Raji (cell line): Measurements from ENCODE around the gene COL6A2.

Source experiments
- POLR2A ChIP-seq: IDR thresholded peaks from 2 replicates; pipeline ENCODE4 v1.6.1; 2011; ENCODE audit warnings: low read depth, low read length, control low read depth; ENCODE audit not compliant: insufficient read depth

COL6A2 gene

DNA sequence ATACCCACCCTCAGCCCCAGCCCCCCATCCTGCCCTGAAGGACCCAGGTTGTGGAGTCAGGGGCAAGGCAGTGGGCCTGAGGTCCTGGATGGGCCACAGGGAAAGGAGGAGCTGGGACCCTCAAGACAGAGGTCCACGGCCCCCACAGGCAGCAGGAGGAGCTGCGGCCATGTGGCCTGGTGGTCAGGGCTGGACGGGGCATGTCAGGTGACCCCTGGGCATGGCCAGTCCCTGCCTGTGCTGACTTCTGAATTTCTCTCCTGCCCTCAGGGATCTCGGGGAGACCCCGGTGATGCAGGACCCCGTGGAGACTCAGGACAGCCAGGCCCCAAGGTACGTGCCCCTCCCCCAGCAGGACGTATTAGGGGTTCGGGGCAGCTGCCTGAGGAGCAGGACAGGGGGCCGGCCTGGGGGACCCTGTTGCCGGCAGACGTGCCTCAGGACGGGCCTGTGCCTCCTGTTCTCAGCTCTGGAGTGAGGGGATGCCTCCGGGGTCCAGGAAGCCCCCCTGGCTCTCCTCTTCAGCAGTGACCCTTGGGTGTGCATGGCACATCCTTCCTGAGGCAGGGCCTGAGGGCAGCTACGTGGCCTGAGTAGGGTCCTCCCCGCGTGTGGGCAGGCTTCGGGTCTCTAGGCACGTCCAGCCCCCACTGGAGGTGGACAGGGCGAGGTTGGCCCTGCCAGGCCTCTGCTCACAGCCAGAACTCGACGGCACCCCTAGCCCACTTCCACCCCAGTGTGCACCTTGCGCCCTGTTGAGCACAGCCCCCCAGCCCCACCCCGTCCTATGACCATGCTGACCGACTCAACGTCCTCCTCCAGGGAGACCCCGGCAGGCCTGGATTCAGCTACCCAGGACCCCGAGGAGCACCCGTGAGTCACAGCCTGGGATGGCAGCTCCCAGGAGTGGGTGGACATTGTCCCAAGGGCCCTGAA, 23.6 kb downstream of the COL6A2 start:
- TF ChIP-seq POLR2A: no peak

DNA sequence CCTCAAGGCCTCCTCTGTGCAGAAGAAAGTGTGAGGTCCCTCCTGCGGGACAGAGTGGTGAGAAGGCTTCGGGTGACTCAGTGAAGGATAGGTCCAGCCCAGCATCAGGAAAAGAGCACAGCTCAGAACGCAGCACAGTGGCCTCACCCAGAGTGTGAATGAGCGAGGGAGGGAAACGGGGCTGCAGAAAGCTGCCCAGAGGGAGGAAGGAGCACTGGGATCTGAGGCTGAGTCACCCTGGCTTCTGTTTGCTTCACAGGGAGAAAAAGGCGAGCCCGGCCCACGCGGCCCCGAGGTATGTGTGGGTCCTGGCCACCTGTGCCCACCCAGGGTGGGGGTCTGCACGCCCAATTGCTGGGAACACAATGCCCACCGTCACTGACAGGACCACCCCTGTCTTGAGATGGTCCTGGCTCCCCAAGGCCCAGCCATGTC, 24.3 kb downstream of the COL6A2 start:
- no peak for TF ChIP-seq POLR2A

DNA sequence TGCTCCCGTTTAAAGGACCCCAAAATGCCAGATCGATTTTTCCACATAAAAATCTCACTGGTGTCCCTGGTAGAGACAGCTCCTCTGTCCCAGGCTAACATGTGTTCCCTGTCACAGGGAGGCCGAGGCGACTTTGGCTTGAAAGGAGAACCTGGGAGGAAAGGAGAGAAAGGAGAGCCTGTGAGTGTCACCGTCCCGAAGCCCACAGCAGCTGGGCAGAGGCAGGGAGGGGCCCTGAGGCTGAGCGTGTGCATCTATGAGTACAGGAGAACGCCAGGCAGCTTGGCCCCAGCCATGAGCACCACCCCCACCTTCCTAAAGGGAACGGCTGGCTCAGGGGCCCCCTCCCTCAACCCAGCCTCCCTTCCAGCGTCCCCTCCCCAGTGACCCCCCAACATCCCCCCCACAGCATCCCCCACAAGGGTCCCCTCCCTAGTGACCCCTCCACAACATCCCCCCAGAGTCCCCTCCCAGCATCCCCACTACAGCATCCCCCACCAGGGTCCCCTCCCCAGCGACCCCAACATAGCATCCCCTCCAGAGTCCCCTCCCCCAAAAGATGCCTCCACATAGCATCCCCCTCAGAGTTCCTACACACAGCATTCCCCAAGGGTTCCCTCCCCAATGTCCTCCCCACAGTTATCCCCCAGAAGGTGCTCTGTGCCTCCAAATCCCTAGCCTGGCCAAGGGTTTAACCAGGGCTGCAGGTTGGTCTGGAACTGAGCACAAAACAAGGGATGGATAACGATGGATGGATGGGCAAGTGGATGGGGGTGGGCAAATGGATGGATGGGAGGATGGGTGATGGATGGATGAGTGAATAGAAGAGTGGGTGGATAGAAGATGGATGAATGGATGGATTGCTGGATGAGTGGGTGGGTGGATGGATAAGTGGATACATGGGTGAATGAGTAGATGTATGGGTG, 25.1 kb downstream of the COL6A2 start:
- no peak for TF ChIP-seq POLR2A

DNA sequence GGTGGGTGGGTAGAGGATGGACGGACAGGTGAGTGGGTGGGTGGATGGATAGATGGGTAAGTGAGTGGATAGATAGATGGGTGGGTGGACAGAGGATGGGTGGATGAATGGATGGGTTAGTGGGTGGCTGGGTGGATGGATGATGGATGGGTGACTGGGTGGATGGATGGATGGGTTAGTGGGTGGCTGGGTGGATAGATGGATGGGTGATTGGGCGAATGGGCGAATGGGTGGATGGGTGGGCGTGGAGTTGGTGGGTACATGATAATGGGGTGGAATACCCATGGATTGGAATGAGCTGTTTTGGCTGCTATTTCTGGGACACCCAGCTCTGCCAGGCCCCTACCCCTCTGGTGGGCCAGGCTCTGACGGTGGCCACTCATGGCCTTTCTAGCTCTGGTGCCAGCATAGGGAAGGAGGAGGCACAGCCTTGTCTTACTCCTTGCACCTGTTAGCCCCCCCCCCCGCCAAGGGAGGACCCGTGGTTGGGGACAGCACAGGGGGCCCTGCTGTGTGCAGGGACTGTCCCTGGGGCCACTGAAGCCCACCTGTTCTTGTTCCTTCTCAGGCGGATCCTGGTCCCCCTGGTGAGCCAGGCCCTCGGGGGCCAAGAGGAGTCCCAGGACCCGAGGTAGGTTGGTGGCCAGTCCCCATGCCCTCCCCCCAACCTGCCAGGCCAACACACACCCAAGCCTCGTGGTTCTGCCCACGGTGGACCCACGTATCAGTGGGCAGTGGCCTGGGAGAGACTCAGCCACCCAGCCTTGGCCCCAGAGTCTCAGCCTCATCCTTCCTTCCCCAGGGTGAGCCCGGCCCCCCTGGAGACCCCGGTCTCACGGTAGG, 26.4 kb downstream of the COL6A2 start:
- no peak for TF ChIP-seq POLR2A

DNA sequence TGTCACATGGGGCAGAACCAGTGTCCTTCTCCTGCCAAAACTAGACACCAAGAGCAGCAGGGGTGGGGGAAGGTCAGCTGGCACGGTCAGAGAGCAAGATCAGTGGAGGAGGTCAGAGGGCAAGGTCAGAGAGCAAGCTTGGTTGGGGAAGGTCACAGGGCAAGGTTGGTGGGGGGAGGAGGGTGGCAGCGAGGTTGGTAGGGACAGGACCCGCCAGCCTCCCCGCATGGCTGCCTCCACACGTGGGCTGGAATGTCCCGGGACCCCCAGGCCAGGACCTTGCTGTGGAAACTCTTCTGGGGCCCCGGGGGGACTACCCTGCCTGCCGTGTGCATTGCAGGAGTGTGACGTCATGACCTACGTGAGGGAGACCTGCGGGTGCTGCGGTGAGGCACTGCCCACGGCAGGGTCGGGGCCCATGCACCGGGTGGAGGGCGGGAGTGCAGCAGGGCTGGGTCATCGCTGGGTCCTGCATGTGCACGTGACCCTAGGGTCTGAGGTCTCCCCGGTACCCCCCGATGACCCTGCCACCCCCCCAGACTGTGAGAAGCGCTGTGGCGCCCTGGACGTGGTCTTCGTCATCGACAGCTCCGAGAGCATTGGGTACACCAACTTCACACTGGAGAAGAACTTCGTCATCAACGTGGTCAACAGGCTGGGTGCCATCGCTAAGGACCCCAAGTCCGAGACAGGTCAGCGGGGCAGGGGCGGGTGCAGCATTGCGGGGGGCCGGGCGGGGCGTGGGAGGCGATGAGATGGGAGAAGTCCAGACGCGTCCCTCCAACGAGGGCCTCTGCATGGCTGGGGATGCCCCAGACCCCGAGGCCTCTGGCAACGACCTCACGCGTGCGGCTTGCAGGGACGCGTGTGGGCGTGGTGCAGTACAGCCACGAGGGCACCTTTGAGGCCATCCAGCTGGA, 27.3 kb downstream of the COL6A2 start:
- no peak for TF ChIP-seq POLR2A

DNA sequence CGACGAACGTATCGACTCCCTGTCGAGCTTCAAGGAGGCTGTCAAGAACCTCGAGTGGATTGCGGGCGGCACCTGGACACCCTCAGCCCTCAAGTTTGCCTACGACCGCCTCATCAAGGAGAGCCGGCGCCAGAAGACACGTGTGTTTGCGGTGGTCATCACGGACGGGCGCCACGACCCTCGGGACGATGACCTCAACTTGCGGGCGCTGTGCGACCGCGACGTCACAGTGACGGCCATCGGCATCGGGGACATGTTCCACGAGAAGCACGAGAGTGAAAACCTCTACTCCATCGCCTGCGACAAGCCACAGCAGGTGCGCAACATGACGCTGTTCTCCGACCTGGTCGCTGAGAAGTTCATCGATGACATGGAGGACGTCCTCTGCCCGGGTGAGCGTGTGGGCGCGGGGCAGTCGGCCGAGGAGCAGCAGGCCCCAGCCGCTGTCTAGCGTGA, 28.0 kb downstream of the COL6A2 start:
- TF ChIP-seq POLR2A: no peak

DNA sequence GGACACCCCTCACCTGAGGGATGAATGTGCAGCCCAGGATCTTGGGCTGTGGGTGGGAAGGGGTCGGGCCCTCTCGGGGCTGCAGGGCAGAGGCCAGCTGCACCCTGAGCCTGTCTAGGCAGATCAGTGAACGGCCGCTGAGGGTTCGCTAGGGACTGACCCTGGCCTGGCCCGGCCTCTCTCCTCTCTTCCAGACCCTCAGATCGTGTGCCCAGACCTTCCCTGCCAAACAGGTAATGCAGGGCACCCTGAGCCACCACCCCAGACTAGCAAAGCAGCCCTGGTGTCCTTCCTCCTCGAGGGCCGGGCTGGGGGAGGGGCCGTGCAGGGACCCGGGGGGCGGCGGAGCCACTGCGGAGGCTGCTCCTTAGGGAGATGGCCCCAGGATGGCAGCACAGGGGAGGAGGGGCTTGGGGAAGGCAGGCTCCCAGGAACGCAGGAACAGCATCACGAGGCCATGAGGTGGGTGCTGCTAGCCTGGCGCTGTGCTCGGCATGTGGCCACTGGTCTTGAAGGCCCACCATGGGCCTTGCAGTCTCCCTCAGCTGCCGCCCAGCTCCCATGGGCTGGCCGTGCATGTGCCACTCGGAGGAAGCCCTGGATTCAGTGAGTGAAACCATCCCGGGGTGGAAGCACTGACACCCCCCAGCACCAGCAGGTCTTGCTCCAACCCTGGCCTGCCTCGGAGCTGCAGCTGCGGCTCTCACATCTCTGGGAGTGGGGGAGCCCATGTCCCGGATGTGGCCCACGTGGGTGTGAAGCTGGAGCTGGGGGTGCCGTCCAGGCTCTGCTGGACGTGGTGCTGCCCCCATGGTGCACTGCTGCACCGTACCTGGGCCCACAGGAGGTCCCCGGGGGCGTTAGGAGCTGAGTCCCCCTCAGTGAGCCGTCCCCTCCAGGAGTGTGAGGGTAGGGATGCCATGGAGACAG, 28.7 kb downstream of the COL6A2 start:
- no peak for TF ChIP-seq POLR2A

DNA sequence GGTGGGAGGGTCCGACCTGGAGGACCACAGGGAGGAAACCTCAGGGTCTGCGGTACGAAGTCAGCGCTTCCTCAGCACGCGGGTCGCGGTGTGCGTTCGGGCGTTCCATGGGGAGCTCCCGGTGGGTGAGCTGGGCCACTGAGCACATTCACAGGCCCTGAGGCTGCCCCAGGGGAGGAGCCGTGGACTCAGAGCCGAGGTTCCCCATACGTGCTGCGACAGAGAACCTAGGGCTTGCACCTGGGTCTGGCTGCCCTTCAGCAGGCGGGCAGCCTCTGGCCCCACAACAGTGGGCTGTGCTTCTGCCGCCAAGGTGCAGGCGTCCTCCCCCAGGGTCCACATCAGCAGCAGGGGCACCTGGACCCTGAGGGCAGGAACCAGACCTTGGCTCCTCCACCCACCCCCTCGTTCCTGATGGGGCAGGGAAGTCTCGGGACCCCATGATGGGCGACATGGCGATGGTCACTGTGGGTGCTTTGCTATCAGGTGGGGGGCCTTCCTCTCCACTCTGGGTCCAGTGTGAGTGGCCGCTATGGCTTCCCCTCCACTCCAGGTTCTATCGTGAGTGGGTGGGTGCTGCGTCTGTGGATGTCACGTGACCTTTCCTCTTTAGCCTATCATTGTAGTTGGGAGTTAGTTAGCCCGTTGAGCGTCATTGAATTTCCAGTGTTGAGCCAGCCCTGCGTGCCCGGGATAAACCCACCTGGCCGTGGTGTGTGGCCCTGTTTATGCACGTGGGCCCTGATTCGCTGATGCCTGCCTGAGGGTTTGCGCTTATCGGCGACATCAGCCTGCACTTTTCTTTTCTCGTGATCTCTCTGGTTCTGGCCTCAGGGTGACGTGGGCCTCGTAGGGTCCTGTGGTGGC, 29.6 kb downstream of the COL6A2 start:
- no peak for TF ChIP-seq POLR2A

DNA sequence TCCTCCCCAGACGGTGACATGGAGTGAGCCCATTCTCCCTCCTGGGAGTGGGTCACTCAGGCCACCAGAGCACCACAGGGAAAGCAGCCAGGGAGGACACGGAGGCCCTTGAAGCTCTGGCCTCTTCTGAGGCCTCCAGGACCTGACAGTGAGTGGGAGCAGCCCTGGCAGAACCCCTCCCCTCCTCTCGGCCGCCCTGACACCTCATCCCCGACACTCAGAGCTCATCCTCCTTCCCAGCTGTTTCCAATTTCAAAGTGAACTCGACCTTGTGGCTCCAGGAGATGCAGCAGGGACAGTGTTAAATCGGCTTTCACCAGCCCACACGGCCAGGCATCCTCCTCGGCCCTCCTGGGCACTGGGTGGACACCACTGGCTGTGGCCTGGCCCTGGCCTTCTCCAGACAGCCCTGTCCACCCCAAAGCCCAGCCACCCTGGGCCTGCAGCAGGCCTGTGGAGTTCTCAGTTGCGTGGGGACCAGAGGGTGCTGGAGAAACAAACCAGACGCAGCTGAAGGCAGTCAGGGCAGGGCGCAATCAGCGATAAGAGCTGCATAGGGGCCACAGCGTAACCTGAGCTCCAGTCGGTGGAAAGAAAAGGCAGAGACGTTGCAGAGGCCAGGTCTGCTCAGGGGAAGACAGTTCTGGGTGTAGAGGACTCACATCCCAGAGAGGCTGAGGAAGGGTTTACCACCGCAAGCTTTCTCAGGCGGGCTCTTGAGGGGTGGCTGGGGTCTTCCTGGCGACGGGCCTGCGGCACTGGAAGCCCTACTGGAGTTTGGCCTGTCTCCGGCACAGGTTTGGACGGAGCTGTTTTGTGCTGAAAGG, 30.4 kb downstream of the COL6A2 start:
- no peak for TF ChIP-seq POLR2A

DNA sequence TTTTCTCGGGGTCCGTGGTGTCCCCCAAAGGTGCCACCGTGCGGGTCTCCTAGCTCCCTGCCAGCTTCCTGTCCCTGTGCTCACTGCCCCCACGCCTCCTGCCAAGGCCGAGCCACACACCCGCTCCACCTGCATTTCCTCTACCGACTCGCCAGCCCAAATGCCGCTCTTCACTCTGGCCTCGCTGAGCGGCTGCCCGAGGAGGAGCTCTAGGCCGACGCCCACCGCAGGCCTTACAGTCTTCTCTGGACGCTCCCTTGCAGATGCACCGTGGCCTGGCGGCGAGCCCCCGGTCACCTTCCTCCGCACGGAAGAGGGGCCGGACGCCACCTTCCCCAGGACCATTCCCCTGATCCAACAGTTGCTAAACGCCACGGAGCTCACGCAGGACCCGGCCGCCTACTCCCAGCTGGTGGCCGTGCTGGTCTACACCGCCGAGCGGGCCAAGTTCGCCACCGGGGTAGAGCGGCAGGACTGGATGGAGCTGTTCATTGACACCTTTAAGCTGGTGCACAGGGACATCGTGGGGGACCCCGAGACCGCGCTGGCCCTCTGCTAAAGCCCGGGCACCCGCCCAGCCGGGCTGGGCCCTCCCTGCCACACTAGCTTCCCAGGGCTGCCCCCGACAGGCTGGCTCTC, 31.1 kb downstream of the COL6A2 start:
- TF ChIP-seq POLR2A: no peak
